SK-N-SH treated with all-trans-retinoic acid at 6 μM for 48 hours (cell line): ENCODE results near the gene VIT.

ENCODE experiments used
- TCF4 ChIP-seq: fragments of 250-450 bp; sonication (Bioruptor Pico); IDR thresholded peaks from 2 replicates; pipeline ENCODE4 v1.8.0; 2021; ENCODE audit warnings: mild to moderate bottlenecking, moderate library complexity, borderline replicate concordance
- ZFP30 ChIP-seq: fragments of 450-650 bp; formaldehyde crosslinking; IDR thresholded peaks from 2 replicates; pipeline ENCODE4 v1.5.0; 2022; ENCODE audit warnings: mild to moderate bottlenecking, moderate library complexity
- TF ChIP-seq, protein P1 (sequence below): fragments of 250-450 bp; sonication (Bioruptor Pico); IDR thresholded peaks from 2 replicates; pipeline ENCODE4 v1.5.1; 2021; ENCODE audit warnings: mild to moderate bottlenecking, moderate library complexity

DNA sequence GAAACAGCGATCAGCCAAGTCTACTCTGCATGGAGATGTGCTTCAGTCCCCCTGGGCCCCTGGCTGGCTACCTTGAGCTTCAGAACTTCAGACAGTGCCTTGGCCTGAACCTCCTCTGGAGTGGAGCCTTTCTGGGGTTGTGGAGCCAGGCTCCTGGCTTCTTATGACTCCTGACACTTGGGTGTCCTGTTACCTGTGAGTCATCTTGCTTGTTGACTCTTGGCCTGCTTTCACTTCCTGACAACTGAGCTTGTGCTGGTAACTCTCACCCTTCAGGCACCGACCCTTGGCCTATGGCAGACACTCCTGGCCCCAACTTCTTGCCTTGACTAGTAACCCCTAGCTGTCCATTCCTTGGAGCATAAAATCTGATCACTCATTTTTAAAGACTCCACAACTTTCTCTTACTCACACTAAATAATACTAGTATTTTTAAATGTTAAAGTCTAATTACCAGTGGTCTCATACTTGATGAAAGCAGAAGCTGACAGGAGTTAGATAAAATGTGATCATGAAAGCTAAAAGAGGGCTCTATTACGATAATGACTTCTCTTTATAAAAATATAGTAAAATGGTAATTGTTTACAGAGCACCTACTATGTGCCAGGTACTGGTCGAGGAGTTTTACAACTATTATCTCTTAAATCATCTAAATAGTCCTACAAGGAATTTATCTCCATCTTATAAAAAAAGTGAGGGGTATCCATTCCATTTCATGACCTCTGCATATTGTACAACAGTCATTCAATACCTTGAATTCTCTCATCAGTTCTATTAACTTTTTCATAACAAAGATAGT is 46.3 kb upstream of the VIT start:
- no peak for TF ChIP-seq TCF4 (CRISPR knock-in tag)
- no peak for TF ChIP-seq ZFP30 (CRISPR knock-in tag)
- TF ChIP-seq, protein P1, sequence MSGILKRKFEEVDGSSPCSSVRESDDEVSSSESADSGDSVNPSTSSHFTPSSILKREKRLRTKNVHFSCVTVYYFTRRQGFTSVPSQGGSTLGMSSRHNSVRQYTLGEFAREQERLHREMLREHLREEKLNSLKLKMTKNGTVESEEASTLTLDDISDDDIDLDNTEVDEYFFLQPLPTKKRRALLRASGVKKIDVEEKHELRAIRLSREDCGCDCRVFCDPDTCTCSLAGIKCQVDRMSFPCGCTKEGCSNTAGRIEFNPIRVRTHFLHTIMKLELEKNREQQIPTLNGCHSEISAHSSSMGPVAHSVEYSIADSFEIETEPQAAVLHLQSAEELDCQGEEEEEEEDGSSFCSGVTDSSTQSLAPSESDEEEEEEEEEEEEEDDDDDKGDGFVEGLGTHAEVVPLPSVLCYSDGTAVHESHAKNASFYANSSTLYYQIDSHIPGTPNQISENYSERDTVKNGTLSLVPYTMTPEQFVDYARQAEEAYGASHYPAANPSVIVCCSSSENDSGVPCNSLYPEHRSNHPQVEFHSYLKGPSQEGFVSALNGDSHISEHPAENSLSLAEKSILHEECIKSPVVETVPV (CRISPR knock-in tag) = no peak
